Measurements from ENCODE around the gene ADRM1. TPM values are rescaled to one million over a fixed set of nuclear protein-coding genes. Genes with fewer than 3 reads are reported as not detected.

ADRM1 gene
- total RNA-seq, 4 donors from 2014 or later, result 127 to 184 (median 173) TPM

DNA sequence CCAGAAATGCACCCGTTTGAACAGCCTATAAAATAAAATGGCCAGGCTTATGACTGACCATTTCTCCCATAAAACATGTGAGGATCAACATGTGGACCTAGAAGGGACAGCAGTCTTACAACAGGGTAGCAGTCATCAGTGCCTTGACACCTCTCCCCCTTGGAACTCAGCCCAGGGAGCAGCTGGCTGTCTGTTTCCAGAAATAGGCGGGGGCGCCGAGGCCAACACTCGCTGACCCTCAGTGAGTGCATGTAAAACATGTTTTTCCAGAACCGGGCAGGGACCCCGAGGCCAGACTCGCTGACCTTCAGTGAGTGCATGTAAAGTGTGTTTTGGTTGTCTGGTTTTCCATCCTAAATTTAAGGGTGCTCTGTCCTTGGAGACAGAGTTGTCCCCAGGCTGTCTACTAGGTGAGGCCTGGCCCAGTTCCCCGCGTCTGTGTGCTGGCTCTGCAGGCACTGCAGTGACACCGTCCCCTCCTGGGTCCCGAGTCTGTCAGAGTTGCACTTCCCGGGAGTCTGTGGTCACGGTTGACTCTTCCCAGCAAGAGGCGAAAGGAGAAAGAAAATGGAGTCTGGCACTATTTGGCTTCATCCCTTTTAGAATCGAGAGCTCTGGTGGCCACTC lies 19.8 kb upstream of the ADRM1 start:
- DNase-seq (ENCODE audit: extremely low spot score), result no peak
- 75% methylated on average over 13 of the region's 16 CpGs for WGBS
- Histone ChIP-seq H3K27ac (replicated peaks in 1 of 4) (no peak overlapping the region), H3K4me3 (no peak overlapping the region), H3K27me3 (no peaks in the 10 kb centered on the region), H3K36me3 (peaks cover 53 to 91% (median 89%) of the 10 kb centered on the region in 4 donors), H3K9me3 (no peaks in the 10 kb centered on the region), H3K4me1 (peaks cover 0 to 36% (median 7%) of the 10 kb centered on the region in 4 donors)
- TF ChIP-seq POLR2A (IDR thresholded peaks at IDR 0.05; ENCODE audit: low read depth) (no peak), EP300 (IDR thresholded peaks at IDR 0.05) (no peak), POLR2AphosphoS5 (IDR thresholded peaks at IDR 0.05) (no peak)
- TF ChIP-seq, protein P1, sequence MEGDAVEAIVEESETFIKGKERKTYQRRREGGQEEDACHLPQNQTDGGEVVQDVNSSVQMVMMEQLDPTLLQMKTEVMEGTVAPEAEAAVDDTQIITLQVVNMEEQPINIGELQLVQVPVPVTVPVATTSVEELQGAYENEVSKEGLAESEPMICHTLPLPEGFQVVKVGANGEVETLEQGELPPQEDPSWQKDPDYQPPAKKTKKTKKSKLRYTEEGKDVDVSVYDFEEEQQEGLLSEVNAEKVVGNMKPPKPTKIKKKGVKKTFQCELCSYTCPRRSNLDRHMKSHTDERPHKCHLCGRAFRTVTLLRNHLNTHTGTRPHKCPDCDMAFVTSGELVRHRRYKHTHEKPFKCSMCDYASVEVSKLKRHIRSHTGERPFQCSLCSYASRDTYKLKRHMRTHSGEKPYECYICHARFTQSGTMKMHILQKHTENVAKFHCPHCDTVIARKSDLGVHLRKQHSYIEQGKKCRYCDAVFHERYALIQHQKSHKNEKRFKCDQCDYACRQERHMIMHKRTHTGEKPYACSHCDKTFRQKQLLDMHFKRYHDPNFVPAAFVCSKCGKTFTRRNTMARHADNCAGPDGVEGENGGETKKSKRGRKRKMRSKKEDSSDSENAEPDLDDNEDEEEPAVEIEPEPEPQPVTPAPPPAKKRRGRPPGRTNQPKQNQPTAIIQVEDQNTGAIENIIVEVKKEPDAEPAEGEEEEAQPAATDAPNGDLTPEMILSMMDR (IDR thresholded peaks at IDR 0.05), result no peak
- intact Hi-C loops (cut with DNase I), result no loop called here

DNA sequence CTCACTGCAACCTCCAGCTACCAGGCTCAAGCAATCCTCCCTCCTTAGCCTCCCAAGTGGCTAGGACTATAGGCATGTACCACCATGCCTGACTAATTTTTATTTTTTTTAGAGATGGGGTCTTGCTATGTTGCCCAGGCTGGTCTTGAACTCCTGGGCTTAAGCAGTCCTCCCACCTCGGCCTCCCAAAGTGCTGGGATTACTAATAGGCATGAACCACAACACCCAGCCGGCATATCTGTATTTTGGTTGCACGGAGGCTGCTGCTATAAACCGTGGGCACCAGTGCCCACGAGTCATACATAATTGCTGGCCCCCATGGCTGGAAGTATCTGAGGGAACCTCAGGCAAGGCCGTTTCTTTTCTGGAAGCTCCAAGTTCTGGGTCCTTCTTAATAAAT lies 18.3 kb upstream of the ADRM1 start:
- H3K27ac ChIP-seq (replicated peaks in 1 of 4), result no peak overlapping the region
- no peak overlapping the region for H3K4me3 ChIP-seq
- intact Hi-C loops (cut with DNase I), result no loop called here
- WGBS, result 90% methylated on average over 6 of the region's 6 CpGs
- H3K27me3 ChIP-seq, result no peaks in the 10 kb centered on the region
- TF ChIP-seq POLR2AphosphoS5 (IDR thresholded peaks at IDR 0.05), result no peak
- peaks cover 0 to 36% (median 7%) of the 10 kb centered on the region in 4 donors for H3K4me1 ChIP-seq
- H3K9me3 ChIP-seq, result no peaks in the 10 kb centered on the region
- peaks cover 53 to 96% (median 92%) of the 10 kb centered on the region in 4 donors for H3K36me3 ChIP-seq
- DNase-seq (ENCODE audit: extremely low spot score), result no peak

DNA sequence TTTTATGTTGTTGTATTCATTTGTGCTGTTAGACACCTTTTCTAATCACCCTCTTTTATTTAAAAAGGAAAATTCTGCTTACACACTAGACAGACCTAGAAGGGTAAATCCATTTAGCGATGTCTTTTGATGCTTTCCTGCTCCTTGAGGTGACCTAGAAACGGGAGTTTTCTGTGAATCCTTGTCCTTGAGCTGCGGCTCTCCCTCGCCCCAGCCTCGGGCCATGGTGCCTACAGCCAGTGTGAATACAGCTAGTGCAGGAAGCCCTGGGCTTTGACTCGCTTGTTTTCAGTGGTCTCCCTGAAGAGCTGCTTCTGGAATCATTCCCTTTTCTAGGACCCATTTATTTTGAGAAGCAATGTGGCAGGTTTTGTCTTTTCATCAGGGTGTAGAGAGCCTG lies 17.6 kb upstream of the ADRM1 start:
- peaks cover 46 to 96% (median 92%) of the 10 kb centered on the region in 4 donors for H3K36me3 ChIP-seq
- intact Hi-C loops (cut with DNase I), result no loop called here
- TF ChIP-seq POLR2A (IDR thresholded peaks at IDR 0.05; ENCODE audit: low read depth) (no peak), POLR2AphosphoS5 (IDR thresholded peaks at IDR 0.05) (no peak), EP300 (IDR thresholded peaks at IDR 0.05) (no peak)
- TF ChIP-seq, protein P1 (IDR thresholded peaks at IDR 0.05), result no peak
- WGBS, result 88% methylated on average over 6 of the region's 6 CpGs
- peak overlapping the region in 2 of 4 donors; percentile 16 to 51 for H3K27ac ChIP-seq (replicated peaks in 1 of 4)
- DNase-seq (ENCODE audit: extremely low spot score), result no peak
- H3K27me3 ChIP-seq, result no peaks in the 10 kb centered on the region
- H3K4me3 ChIP-seq, result no peak overlapping the region
- no peaks in the 10 kb centered on the region for H3K9me3 ChIP-seq
- peaks cover 0 to 36% (median 7%) of the 10 kb centered on the region in 4 donors for H3K4me1 ChIP-seq

DNA sequence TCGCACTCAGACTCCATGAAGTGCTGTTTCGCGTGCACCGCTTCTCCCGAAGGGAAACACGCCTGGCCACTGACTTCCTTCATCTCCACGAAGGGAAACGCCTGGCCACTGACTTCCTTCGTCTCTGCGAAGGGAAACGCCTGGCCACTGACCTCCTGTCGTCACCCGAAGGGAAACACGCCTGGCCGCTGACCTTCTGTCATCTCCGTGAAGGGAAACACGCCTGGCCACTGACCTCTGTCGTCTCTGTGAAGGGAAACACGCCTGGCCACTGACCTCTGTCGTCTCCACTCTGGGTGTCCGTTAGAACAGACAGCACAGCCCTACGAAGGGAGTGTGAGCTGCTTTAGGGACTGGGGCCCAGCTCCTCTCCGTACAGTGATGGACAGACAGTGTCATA lies 17.1 kb upstream of the ADRM1 start:
- Histone ChIP-seq H3K36me3 (peaks cover 40 to 96% (median 89%) of the 10 kb centered on the region in 4 donors), H3K27ac (replicated peaks in 1 of 4) (peak overlapping the region in 1 of 4 donors; percentile 51)

DNA sequence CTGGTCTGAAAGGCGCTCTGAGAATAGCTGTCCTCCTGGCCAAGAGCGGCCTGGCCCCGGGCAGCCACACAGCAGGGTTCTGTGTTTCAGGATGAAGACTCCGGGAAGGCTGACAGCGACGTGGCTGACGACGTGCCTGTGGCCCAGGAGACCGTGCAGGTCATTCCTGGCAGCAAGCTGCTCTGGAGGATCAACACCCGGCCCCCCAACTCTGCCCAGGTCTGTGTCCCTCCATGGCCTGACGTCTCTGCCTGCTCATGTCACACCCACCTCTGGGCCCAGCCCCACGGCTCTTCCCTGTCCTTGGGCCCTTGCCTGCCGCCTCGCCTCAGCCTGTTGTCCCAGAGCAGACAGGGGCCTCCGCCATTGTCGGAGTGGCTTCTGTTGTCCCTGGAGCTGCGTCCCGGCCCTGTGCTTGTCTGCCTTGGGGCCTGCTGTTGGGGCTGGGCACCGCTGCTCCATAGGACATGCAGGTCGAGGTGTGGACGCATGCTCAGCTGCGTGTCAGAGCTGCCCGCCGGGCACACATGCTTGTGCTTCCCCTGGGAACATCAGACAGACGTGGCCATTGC lies 16.2 kb upstream of the ADRM1 start:
- Histone ChIP-seq H3K27ac (replicated peaks in 1 of 4) (peak overlapping the region in 1 of 4 donors; percentile 51), H3K27me3 (no peaks in the 10 kb centered on the region), H3K36me3 (peaks cover 37 to 96% (median 89%) of the 10 kb centered on the region in 4 donors), H3K4me3 (no peak overlapping the region), H3K4me1 (peaks cover 0 to 36% (median 7%) of the 10 kb centered on the region in 4 donors), H3K9me3 (no peaks in the 10 kb centered on the region)
- no peak for DNase-seq (ENCODE audit: extremely low spot score)
- intact Hi-C loops (cut with DNase I), result no loop called here
- TF ChIP-seq POLR2A (IDR thresholded peaks at IDR 0.05; ENCODE audit: low read depth) (no peak), POLR2AphosphoS5 (IDR thresholded peaks at IDR 0.05) (no peak), EP300 (IDR thresholded peaks at IDR 0.05) (no peak)
- TF ChIP-seq, protein P1 (IDR thresholded peaks at IDR 0.05), result no peak
- 81% methylated on average over 15 of the region's 25 CpGs for WGBS

More for the DNA sequence above, 17.1 kb upstream of the ADRM1 start:
- DNase-seq (ENCODE audit: extremely low spot score), result no peak
- intact Hi-C loops (cut with DNase I), result no loop called here
- peaks cover 0 to 36% (median 7%) of the 10 kb centered on the region in 4 donors for H3K4me1 ChIP-seq
- peak; percentile 47 to 67 for TF ChIP-seq POLR2AphosphoS5 (IDR thresholded peaks at IDR 0.05)
- TF ChIP-seq, protein P1 (IDR thresholded peaks at IDR 0.05), result no peak
- H3K4me3 ChIP-seq, result no peak overlapping the region
- WGBS, result 54% methylated on average over 19 of the region's 23 CpGs
- H3K9me3 ChIP-seq, result no peaks in the 10 kb centered on the region
- H3K27me3 ChIP-seq, result no peaks in the 10 kb centered on the region

Measured in esophagus muscularis mucosa (tissue), 4 donors.